A673 (cell line): ENCODE data around the gene ZGRF1. TPM values are rescaled to one million over a fixed set of nuclear protein-coding genes. Genes with fewer than 3 reads are reported as not detected.

ENCODE experiments used
- BruUV-seq: library from RNA; stranded (reverse); fragments of 400-500 nt; replicated peaks from 2 replicates; lab custom pipeline; 2021; lab: Mats Ljungman, UMichigan
- CTCF ChIA-PET: fragments of 300-600 bp; sonication (Branson Sonifier 250); formaldehyde crosslinking; loops from one replicate; lab custom pipeline; 2022; ENCODE audit warnings: antibody characterized with exemption; lab: Charles Lee
- POLR2A ChIA-PET: fragments of 300-600 bp; sonication (Branson Sonifier 250); formaldehyde crosslinking; loops from one replicate; lab custom pipeline; 2022; ENCODE audit warnings: antibody characterized with exemption; ENCODE audit not compliant: low non-redundant PET; lab: Charles Lee
- DNase-seq: peaks from one replicate; pipeline ENCODE4 v3.0.0-alpha.2; 2015; ENCODE audit warnings: low spot score
- H3K27ac ChIP-seq: fragments of 200-600 bp; sonication (generic); 2 replicates; pipeline ENCODE4 v1.5.1; 2016; ENCODE audit warnings: mixed run types, low read depth, mild to moderate bottlenecking, mixed read lengths, antibody characterized with exemption, low read length; ENCODE audit not compliant: poor library complexity, severe bottlenecking
- H3K27me3 ChIP-seq: fragments of 200-600 bp; sonication (generic); replicated peaks from 2 replicates; pipeline ENCODE4 v1.6.1; 2017; ENCODE audit warnings: mixed run types, low read depth, mild to moderate bottlenecking, mixed read lengths, antibody characterized with exemption, low read length; ENCODE audit not compliant: insufficient read depth, poor library complexity
- H3K36me3 ChIP-seq: fragments of 200-600 bp; sonication (generic); 2 replicates; pipeline ENCODE4 v1.6.1; 2016; ENCODE audit warnings: mixed run types, mild to moderate bottlenecking, mixed read lengths, antibody characterized with exemption, low read length; ENCODE audit not compliant: insufficient read depth, poor library complexity, severe bottlenecking
- H3K4me1 ChIP-seq: fragments of 200-600 bp; sonication (generic); 2 replicates; pipeline ENCODE4 v1.6.1; 2017; ENCODE audit warnings: mixed run types, mild to moderate bottlenecking, mixed read lengths, antibody characterized with exemption, low read length; ENCODE audit not compliant: insufficient read depth, poor library complexity, severe bottlenecking
- H3K4me3 ChIP-seq: fragments of 200-600 bp; sonication (generic); 2 replicates; pipeline ENCODE4 v1.5.1; 2016; ENCODE audit warnings: low read depth, mixed run types, mild to moderate bottlenecking, mixed read lengths, low read length; ENCODE audit not compliant: poor library complexity, severe bottlenecking
- H3K9me3 ChIP-seq: fragments of 200-600 bp; sonication (generic); 2 replicates; pipeline ENCODE4 v1.6.1; 2016; ENCODE audit warnings: mixed run types, low read depth, mild to moderate bottlenecking, mixed read lengths, antibody characterized with exemption, low read length; ENCODE audit not compliant: poor library complexity, severe bottlenecking
- CTCF ChIP-seq: fragments of 300-800, 200-600 bp; sonication (generic); conservative IDR thresholded peaks from 2 replicates; pipeline ENCODE4 v1.5.1; 2017; ENCODE audit warnings: low read depth, mild to moderate bottlenecking, antibody characterized with exemption, low read length, moderate library complexity, mixed read lengths
- EZH2 ChIP-seq: fragments of 200-600 bp; sonication (generic); IDR thresholded peaks from 2 replicates; pipeline ENCODE4 v1.6.1; 2017; ENCODE audit warnings: borderline replicate concordance, low read depth, mild to moderate bottlenecking, mixed read lengths, antibody characterized with exemption, low read length; ENCODE audit not compliant: poor library complexity, severe bottlenecking
- intact Hi-C: fragments of 100-400 bp; cut with micrococcal nuclease; formaldehyde crosslinking; loops from one replicate; pipeline ENCODE4 v1.10.0; 2022; ENCODE audit not compliant: unreplicated experiment
- total RNA-seq: library from RNA; stranded (reverse); gene quantifications from 2 replicates; pipeline ENCODE4 v1.2.3, GENCODE V29; 2021

The ZGRF1 gene
- total RNA-seq, 1 experiment from 2014 or later = 31.4 TPM

- no peaks in the 10 kb centered on the region for H3K36me3 ChIP-seq
- intact Hi-C loops = loop anchor here (5.0 to 10.0 kb wide), 4 partner anchors 179 to 424 kb away; no protein-coding TSS in a partner anchor
- BruUV-seq = no TSS peak
- peaks cover 19% of the 10 kb centered on the region for H3K4me1 ChIP-seq
- peaks cover 6% of the 10 kb centered on the region for H3K9me3 ChIP-seq
- TF ChIP-seq EZH2 = no peak
- no peak for TF ChIP-seq CTCF
- H3K4me3 ChIP-seq = no peak overlapping the region
- CTCF ChIA-PET = no interaction called here
- no peak overlapping the region for H3K27ac ChIP-seq
- no peak for DNase-seq
- H3K27me3 ChIP-seq = peaks cover 65% of the 10 kb centered on the region
- POLR2A ChIA-PET = no interaction called here
These were observed 115.3 kb downstream of the ZGRF1 start for GRCh38 chr4:112521123-112522023.

GRCh38 chr4:112520598-112521122, 116.0 kb downstream of the ZGRF1 start:
- no peak overlapping the region for H3K27ac ChIP-seq
- CTCF ChIA-PET = no interaction called here
- intact Hi-C loops = loop anchor here (5.0 to 10.0 kb wide), 4 partner anchors 178 to 423 kb away; no protein-coding TSS in a partner anchor

More at GRCh38 chr4:112520598-112521122, 116.0 kb downstream of the ZGRF1 start:
- H3K4me1 ChIP-seq = peaks cover 21% of the 10 kb centered on the region
- TF ChIP-seq EZH2 (no peak), CTCF (no peak)
- H3K9me3 ChIP-seq = peaks cover 6% of the 10 kb centered on the region
- POLR2A ChIA-PET = no interaction called here
- H3K36me3 ChIP-seq = no peaks in the 10 kb centered on the region
- peaks cover 72% of the 10 kb centered on the region for H3K27me3 ChIP-seq
- no TSS peak for BruUV-seq
- H3K4me3 ChIP-seq = no peak overlapping the region
- no peak for DNase-seq
